Suprapubic skin (tissue), 4 donors: Measurements from ENCODE around the gene FSTL4.

ENCODE experiments used
- CTCF ChIP-seq, 2 donors: fragments of 200-600 bp in 1 of 2; fragments of 450-650 bp in 1 of 2; sonication (generic) in 1 of 2; IDR thresholded peaks; one replicate each; pipeline ENCODE4 v1.5.1; 2016 to 2019; ENCODE audit warnings: antibody characterized with exemption in 2 of 2, mild to moderate bottlenecking in 1 of 2, moderate library complexity in 1 of 2
- EP300 ChIP-seq: sonication (generic); formaldehyde crosslinking; IDR thresholded peaks from one replicate; pipeline ENCODE4 v1.6.1; 2017; ENCODE audit warnings: antibody characterized with exemption
- POLR2A ChIP-seq, 2 donors: fragments of 450-650 bp; IDR thresholded peaks; one replicate each; pipeline ENCODE4 v1.6.1; 2017; ENCODE audit warnings: antibody characterized with exemption in 2 of 2, mild to moderate bottlenecking in 2 of 2, moderate library complexity in 2 of 2
- POLR2AphosphoS5 ChIP-seq, 3 donors: sonication (generic); formaldehyde crosslinking; IDR thresholded peaks; one replicate each; pipeline ENCODE4 v1.6.1; 2017; ENCODE audit warnings: antibody characterized with exemption in 3 of 3

DNA sequence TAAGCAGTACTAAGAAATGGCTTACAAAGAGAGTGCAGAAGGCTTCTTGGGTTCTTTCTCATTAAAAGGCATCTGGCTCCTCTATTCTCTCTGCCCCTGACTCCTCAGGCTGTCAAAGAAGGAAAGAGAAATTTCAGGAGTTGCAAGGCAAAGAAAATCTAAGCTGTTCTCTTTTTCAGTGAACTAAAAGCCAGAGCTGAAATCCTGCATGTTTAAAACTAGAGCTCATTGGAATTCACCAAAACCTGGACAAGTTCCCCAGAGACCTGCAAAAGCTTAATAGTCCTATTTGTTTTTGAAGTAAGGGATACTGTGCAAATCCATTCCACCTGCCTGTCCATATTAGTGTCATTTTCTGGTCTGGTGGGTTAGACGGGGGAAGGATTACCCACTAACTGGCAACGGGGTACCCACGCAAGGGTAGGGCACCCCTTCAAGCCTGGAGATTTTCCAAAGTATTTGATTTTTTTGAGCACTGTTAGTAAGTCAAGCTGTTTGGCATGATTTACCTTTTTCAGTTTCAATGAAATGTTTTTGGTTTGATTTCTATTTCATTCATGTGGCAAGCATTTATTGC, 179.3 kb downstream of the FSTL4 start:
- TF ChIP-seq CTCF (IDR thresholded peaks at IDR 0.05): no peak
- TF ChIP-seq POLR2A (IDR thresholded peaks at IDR 0.05): no peak
- TF ChIP-seq POLR2AphosphoS5 (IDR thresholded peaks at IDR 0.05): no peak
- TF ChIP-seq EP300: no peak
